Brain pericyte (primary cell): Measurements from ENCODE around the gene INHBC.
A peak's percentile ranks its signal among the peaks of the same experiment; 100 is the strongest.
"Not testable (repeated sequence)": the region's sequence is repeated elsewhere in the genome, so short reads cannot be mapped to it uniquely, and the experiment has no call there.

ENCODE experiments used
- DNase-seq: peaks from one replicate; pipeline ENCODE4 v3.0.0-alpha.2; 2012; ENCODE audit warnings: low read depth, low spot score

Gene INHBC

GRCh38 chr12:57487055-57487596, 52.5 kb downstream of the INHBC start:
- no peak for DNase-seq

DNA sequence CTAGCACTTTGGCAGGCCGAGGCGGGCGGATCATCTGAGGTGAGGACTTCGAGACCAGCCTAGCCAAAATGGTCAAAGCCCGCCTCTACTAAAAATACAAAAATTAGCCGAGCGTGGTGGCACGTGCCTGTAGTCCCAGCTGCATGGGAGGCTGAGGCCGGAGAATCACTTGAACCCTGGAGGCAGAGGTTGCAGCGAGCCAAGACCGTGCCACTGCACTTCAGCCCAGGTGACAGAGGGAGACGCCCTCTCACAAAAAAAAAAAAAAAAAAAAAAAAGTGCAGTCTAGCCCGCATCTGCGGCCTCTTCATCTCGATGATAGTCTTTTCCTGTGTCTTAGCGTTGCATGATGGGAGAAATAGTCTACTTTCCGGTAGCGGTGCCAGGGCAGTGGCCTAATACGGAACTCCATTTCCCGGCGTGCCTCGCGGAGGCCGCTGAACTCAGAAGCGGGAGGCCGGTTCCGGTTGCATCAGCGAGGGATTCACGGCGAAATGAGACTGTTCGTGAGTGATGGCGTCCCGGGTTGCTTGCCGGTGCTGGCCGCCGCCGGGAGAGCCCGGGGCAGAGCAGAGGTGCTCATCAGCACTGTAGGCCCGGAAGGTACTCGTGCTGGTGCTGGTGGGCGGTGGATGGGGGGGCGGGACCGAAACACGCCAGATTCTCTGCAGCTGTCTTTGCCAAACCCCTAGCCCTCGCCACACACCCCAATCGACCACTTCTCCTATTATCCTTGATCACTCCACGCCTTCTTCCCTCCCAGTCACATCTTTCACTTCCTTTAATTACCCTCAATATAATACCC, 53.2 kb downstream of the INHBC start, which contains the start of gene MARS1:
TSS of gene MARS1 (plus strand) at position 472 of the 805 bp plus-strand sequence. CDS start at position 495, 23 bp downstream.
- DNase-seq = peak; percentile 81

- DNase-seq = no peak
Measured at GRCh38 chr12:57488402-57489156, 54.0 kb downstream of the INHBC start.

GRCh38 chr12:57489157-57489641, 54.6 kb downstream of the INHBC start:
- DNase-seq = no peak

DNA sequence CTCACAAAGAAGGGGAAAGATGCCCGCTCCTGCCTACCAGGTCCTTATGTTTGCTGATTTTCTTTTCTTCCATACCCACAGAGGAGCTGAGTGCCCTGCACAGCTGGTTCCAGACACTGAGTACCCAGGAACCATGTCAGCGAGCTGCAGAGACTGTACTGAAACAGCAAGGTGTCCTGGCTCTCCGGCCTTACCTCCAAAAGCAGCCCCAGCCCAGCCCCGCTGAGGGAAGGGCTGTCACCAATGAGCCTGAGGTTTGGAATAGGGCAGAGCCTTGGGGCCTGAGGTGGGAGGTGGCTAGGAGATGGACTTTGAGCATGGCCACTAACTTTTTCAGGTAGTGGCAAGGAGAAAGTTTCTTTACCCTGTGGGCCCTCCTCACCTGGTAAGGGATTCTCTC, 55.5 kb downstream of the INHBC start:
- no peak for DNase-seq

DNA sequence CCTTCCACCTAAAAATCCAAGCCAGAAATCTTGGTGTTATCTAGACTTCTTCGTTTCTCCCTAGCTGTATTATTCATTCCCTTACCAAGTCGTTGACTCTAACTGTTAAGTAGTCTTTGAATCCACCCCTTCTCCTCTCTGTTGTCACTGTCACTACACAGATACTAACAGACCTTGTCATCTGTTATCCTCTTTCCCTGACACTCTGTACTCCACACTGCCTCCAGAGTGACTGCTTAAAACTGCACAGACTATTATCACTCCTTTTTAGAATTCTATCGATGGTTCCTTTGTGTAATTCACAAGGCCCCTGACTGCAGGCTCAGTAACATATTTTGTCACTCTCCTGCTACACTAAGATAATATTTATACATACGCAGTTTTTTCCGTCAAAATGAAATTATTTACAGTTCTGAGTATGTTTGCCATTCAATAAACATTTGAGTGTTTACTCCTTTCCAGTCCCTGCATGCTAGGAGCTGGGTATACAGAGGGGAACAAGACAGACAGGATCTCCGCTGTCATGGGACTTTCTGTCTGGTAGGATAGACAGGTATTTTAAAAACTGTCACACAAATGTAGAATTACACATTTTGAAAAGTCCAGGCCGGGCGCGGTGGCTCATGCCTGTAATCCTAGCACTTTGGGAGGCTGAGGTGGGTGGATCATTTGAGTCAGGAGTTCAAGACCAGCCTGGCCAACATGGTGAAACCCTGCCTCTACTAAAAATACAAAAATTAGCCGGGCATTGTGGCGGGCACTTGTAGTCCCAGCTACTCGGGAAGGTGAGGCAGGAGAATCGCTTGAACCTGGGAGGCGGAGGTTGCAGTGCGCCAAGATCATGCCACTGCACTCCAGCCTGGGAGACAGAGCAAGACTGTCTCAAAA, 57.1 kb downstream of the INHBC start:
- DNase-seq = no peak

- not testable (repeated sequence) for DNase-seq
Measured at GRCh38 chr12:57495051-57495701, 60.6 kb downstream of the INHBC start.

DNA sequence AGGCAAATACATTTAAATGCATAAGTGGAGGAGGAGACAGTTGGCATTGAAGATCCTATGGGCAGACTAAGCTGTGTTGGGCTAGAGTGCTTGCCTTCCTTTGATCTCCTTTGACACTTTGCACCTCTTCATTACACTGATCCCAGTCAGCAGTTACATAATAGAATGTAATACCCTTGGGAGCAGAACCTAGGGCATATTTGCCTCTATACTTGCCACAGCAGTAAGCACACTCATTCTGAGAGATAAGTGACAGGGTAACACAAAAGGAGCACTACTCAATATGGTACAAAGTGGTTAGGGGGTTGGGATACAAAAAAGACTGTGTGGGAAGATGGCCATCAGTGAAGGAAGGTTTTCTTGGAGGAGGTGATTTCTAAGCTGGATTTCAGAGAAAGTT, 62.2 kb downstream of the INHBC start:
- no peak for DNase-seq

DNA sequence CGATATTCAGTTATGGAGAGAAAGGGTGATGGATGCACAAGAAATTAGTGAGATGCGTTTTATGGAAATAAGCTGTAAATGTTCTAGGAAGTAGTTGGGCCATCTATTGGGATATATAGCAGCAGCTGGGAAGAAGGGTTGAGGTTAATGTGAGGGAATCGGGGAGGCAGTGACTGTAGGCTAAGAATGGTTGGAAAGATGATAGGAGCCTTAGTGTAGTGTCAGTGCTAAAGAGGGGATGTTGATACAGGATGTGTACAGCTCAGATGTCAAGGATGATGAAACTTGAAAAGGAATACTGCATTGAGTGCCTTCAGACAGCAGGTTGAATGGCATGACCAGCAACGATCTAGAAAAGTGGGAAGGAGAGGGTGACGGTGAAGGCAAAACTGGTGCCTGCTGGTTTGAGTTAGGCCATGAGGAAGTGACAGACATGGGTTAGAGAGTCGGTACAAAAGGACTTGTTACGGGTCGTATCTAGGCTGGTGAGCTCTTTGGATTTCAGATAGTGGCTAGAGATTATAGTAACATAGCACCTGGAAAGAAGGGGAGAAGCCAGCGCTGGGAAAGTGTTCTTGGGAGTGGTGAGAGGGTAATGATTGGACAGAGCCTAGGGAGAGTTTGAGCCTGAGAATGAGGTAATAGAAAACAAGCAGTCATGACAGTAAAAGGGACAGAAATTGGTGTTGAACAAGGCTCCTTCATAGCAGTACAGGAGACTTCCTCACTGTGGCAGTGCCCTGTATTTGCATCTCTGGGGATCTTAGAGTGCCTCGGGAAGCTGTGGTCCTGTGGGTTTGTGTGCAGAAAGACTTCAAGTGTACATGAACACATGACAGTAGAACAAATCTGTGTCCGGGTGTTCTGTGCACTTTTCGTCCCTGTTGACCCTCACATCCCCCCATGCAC, 62.9 kb downstream of the INHBC start:
- DNase-seq = no peak

DNA sequence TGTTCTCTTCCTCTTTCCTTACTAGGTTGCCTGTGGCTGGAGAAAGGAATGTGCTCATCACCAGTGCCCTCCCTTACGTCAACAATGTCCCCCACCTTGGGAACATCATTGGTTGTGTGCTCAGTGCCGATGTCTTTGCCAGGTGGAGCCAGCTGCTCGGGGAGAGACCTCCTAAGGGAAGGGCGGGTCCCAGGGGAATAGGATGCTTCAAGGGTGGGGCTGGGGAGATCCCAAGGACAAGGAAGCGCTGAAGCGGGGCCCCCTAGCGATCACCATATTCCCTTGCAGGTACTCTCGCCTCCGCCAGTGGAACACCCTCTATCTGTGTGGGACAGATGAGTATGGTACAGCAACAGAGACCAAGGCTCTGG, 63.5 kb downstream of the INHBC start:
- DNase-seq = no peak

GRCh38 chr12:57498571-57498970, 64.0 kb downstream of the INHBC start:
- DNase-seq = no peak

DNA sequence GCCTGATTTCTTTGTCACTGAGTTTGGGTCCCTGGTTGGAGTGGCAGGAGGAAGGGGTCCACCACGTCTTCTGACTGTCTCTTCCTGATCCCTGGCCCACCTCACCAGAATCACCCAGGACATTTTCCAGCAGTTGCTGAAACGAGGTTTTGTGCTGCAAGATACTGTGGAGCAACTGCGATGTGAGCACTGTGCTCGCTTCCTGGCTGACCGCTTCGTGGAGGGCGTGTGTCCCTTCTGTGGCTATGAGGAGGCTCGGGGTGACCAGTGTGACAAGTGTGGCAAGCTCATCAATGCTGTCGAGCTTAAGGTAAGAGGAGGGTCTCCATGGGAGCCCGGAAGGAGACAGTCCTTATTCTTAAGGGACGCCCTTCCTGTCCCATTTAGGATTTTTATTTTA, 65.6 kb downstream of the INHBC start:
- DNase-seq = no peak
